WTC11 (cell line): Measurements from ENCODE around the gene ELF5. TPM values are rescaled to one million over a fixed set of nuclear protein-coding genes. Genes with fewer than 3 reads are reported as not detected.

ENCODE experiments used
- ATAC-seq: fragments of 200-7000 bp; cut with Tn5 transposase; 2 replicates; pipeline ENCODE4 v1.10.0; 2021; ENCODE audit warnings: mild to moderate bottlenecking, moderate library complexity
- CTCF ChIA-PET: fragments of 300-600 bp; sonication (Branson Sonifier 250); formaldehyde crosslinking; loops from one replicate; lab custom pipeline; 2021; ENCODE audit warnings: antibody characterized with exemption; lab: Charles Lee
- POLR2A ChIA-PET: fragments of 350-600 bp; sonication (Branson Sonifier 250); formaldehyde crosslinking; loops from one replicate; lab custom pipeline; 2021; ENCODE audit warnings: antibody characterized with exemption; lab: Charles Lee
- DNase-seq: peaks from one replicate; pipeline ENCODE4 v3.0.0; 2021; ENCODE audit warnings: low spot score
- H3K27ac Mint-ChIP-seq: 2 replicates; pipeline ENCODE4 v1.8.0; 2021; ENCODE audit warnings: mixed read lengths
- H3K27me3 Mint-ChIP-seq: 2 replicates; pipeline ENCODE4 v1.8.0; 2021; ENCODE audit warnings: low read depth, mild to moderate bottlenecking, moderate library complexity, mixed read lengths
- H3K36me3 Mint-ChIP-seq: 2 replicates; pipeline ENCODE4 v1.8.0; 2021; ENCODE audit warnings: mixed read lengths
- H3K4me1 Mint-ChIP-seq: 2 replicates; pipeline ENCODE4 v1.8.0; 2022; ENCODE audit warnings: mixed read lengths
- H3K4me3 Mint-ChIP-seq: 2 replicates; pipeline ENCODE4 v1.8.0; 2021; ENCODE audit warnings: mild to moderate bottlenecking, moderate library complexity, mixed read lengths
- H3K9me3 Mint-ChIP-seq: 2 replicates; pipeline ENCODE4 v1.8.0; 2021; ENCODE audit warnings: mixed read lengths
- AFF4 ChIP-seq: sonication (generic); formaldehyde crosslinking; IDR thresholded peaks from 2 replicates; pipeline ENCODE4 v1.8.1; 2023; ENCODE audit warnings: mild to moderate bottlenecking, missing genetic modification reagents, borderline replicate concordance
- ARID4B ChIP-seq: sonication (generic); formaldehyde crosslinking; IDR thresholded peaks from 2 replicates; pipeline ENCODE4 v1.8.0; 2023; ENCODE audit warnings: missing genetic modification reagents, mild to moderate bottlenecking, borderline replicate concordance
- EMX1 ChIP-seq: fragments of 250-450 bp; sonication (Bioruptor Pico); IDR thresholded peaks from 2 replicates; pipeline ENCODE4 v1.8.0; 2021; ENCODE audit warnings: mild to moderate bottlenecking
- ERG ChIP-seq: fragments of 250-450 bp; sonication (Bioruptor Pico); IDR thresholded peaks from 2 replicates; pipeline ENCODE4 v1.8.0; 2021; ENCODE audit warnings: mild to moderate bottlenecking
- ETV6 ChIP-seq: sonication (generic); formaldehyde crosslinking; IDR thresholded peaks from 2 replicates; pipeline ENCODE4 v1.8.1; 2022; ENCODE audit warnings: mild to moderate bottlenecking, missing genetic modification reagents
- GTF2I ChIP-seq: fragments of 250-450 bp; sonication (Bioruptor Pico); conservative IDR thresholded peaks from 2 replicates; pipeline ENCODE4 v1.4.0; 2021; ENCODE audit warnings: mild to moderate bottlenecking
- NFYB ChIP-seq: sonication (generic); formaldehyde crosslinking; conservative IDR thresholded peaks from 2 replicates; pipeline ENCODE4 v1.8.0; 2022; ENCODE audit warnings: low read depth, missing genetic modification reagents
- PRDM15 ChIP-seq: sonication (generic); formaldehyde crosslinking; IDR thresholded peaks from 2 replicates; pipeline ENCODE4 v1.8.0; 2022; ENCODE audit warnings: missing genetic modification reagents
- RORB ChIP-seq: fragments of 250-450 bp; sonication (Bioruptor Pico); IDR thresholded peaks from 2 replicates; pipeline ENCODE4 v1.9.0; 2021; ENCODE audit warnings: mild to moderate bottlenecking
- SMAD3 ChIP-seq: sonication (generic); formaldehyde crosslinking; IDR thresholded peaks from 2 replicates; pipeline ENCODE4 v1.8.0; 2022; ENCODE audit warnings: missing genetic modification reagents, mild to moderate bottlenecking, borderline replicate concordance
- TEAD4 ChIP-seq: sonication (generic); formaldehyde crosslinking; IDR thresholded peaks from 2 replicates; pipeline ENCODE4 v1.8.0; 2022; ENCODE audit warnings: mild to moderate bottlenecking, missing genetic modification reagents
- ZNF232 ChIP-seq: sonication (generic); formaldehyde crosslinking; IDR thresholded peaks from 2 replicates; pipeline ENCODE4 v1.8.0; 2022; ENCODE audit warnings: mild to moderate bottlenecking, missing genetic modification reagents
- ZNF416 ChIP-seq: fragments of 250-450 bp; sonication (Bioruptor Pico); IDR thresholded peaks from 2 replicates; pipeline ENCODE4 v1.9.0; 2021; ENCODE audit warnings: mild to moderate bottlenecking, inconsistent platforms
- ZNF425 ChIP-seq: fragments of 250-450 bp; sonication (Bioruptor Pico); conservative IDR thresholded peaks from 2 replicates; pipeline ENCODE4 v1.9.0; 2021; ENCODE audit warnings: mild to moderate bottlenecking
- total RNA-seq: library from RNA; stranded (reverse); gene quantifications from 3 replicates; pipeline ENCODE4 v1.2.3, GENCODE V29; 2021

The ELF5 gene
- total RNA-seq, 1 experiment from 2014 or later = not detected

GRCh38 chr11:34558673-34559072 lies 45.1 kb upstream of the ELF5 start (continued):
- TF ChIP-seq AFF4 (CRISPR knock-in tag) = no peak
- TF ChIP-seq RORB = no peak
- TF ChIP-seq GTF2I (CRISPR knock-in tag) = no peak
- no peak for TF ChIP-seq EMX1 (CRISPR knock-in tag)
- TF ChIP-seq, all 79 proteins: peak for 0

- no peak overlapping the region for H3K4me3 Mint-ChIP-seq
- peaks cover 4% of the 10 kb centered on the region; the same call in 1 of the 2 replicates for H3K9me3 Mint-ChIP-seq
- CTCF ChIA-PET = no interaction called here
- POLR2A ChIA-PET = no interaction called here
- H3K4me1 Mint-ChIP-seq = no peaks in the 10 kb centered on the region
- H3K36me3 Mint-ChIP-seq = no peaks in the 10 kb centered on the region
- ATAC-seq = no peak
- no peak overlapping the region for H3K27ac Mint-ChIP-seq
- DNase-seq = no peak
- TF ChIP-seq AFF4 (CRISPR knock-in tag) (no peak), GTF2I (CRISPR knock-in tag) (no peak), NFYB (no peak), ZNF425 (no peak), ZNF416 (CRISPR knock-in tag) (no peak), ARID4B (CRISPR knock-in tag) (no peak), SMAD3 (CRISPR knock-in tag) (no peak), ERG (no peak), TEAD4 (CRISPR knock-in tag) (no peak), ZNF232 (CRISPR knock-in tag) (no peak), ETV6 (CRISPR knock-in tag) (no peak), PRDM15 (CRISPR knock-in tag) (no peak)
- no peaks in the 10 kb centered on the region; the same call in 1 of the 2 replicates for H3K27me3 Mint-ChIP-seq
Measured at GRCh38 chr11:34558211-34558610, 44.6 kb upstream of the ELF5 start.
